GM19351 (cell line): Measurements from ENCODE around the gene RPN2.

Experiments
- ATAC-seq: cut with Tn5 transposase; IDR thresholded peaks from one replicate; pipeline ENCODE4 v1.9.1; 2021; ENCODE audit warnings: mild to moderate bottlenecking, moderate library complexity; ENCODE audit not compliant: unreplicated experiment

The RPN2 gene

GRCh38 chr20:37209193-37209592 lies 30.1 kb downstream of the RPN2 start:
- ATAC-seq: no peak

- no peak for ATAC-seq
Observed at GRCh38 chr20:37209661-37210314, 30.7 kb downstream of the RPN2 start.

GRCh38 chr20:37218441-37218840 lies 39.3 kb downstream of the RPN2 start:
- ATAC-seq: no peak

- ATAC-seq: no peak
Observed at GRCh38 chr20:37218976-37219375, 39.8 kb downstream of the RPN2 start.

GRCh38 chr20:37219751-37220668 lies 40.9 kb downstream of the RPN2 start:
- no peak for ATAC-seq

- no peak for ATAC-seq
Observed at GRCh38 chr20:37220731-37221130, 41.6 kb downstream of the RPN2 start.

- ATAC-seq: no peak
Observed at GRCh38 chr20:37222086-37222485, 43.0 kb downstream of the RPN2 start.

GRCh38 chr20:37223053-37223452 lies 43.9 kb downstream of the RPN2 start:
- no peak for ATAC-seq

GRCh38 chr20:37225146-37225545 lies 46.0 kb downstream of the RPN2 start:
- ATAC-seq: no peak

- ATAC-seq: no peak
Observed at GRCh38 chr20:37226889-37227288, 47.8 kb downstream of the RPN2 start.

- ATAC-seq: no peak
Observed at GRCh38 chr20:37228082-37228481, 49.0 kb downstream of the RPN2 start.

- ATAC-seq: no peak
Observed at GRCh38 chr20:37228656-37229055, 49.5 kb downstream of the RPN2 start.

GRCh38 chr20:37229357-37229756 lies 50.2 kb downstream of the RPN2 start:
- no peak for ATAC-seq

GRCh38 chr20:37230200-37230599 lies 51.1 kb downstream of the RPN2 start:
- ATAC-seq: no peak

- ATAC-seq: no peak
Observed at GRCh38 chr20:37231947-37232630, 53.0 kb downstream of the RPN2 start.

GRCh38 chr20:37233548-37234253 lies 54.6 kb downstream of the RPN2 start:
- ATAC-seq: no peak

GRCh38 chr20:37234254-37234581 lies 55.1 kb downstream of the RPN2 start:
- ATAC-seq: no peak

GRCh38 chr20:37235065-37235464 lies 55.9 kb downstream of the RPN2 start:
- no peak for ATAC-seq

- ATAC-seq: no peak
Observed at GRCh38 chr20:37236462-37236861, 57.3 kb downstream of the RPN2 start.

GRCh38 chr20:37237656-37238055 lies 58.5 kb downstream of the RPN2 start:
- no peak for ATAC-seq

- no peak for ATAC-seq
Observed at GRCh38 chr20:37238426-37238825, 59.3 kb downstream of the RPN2 start.
